ENCODE measurements around the gene CTNNA1.

GRCh38 chr5:138815529-138815928 is 62.3 kb downstream of the CTNNA1 start:
- TF ChIP-seq POLR2A (IDR thresholded peaks at IDR 0.05): no peak
- TF ChIP-seq, protein P1, sequence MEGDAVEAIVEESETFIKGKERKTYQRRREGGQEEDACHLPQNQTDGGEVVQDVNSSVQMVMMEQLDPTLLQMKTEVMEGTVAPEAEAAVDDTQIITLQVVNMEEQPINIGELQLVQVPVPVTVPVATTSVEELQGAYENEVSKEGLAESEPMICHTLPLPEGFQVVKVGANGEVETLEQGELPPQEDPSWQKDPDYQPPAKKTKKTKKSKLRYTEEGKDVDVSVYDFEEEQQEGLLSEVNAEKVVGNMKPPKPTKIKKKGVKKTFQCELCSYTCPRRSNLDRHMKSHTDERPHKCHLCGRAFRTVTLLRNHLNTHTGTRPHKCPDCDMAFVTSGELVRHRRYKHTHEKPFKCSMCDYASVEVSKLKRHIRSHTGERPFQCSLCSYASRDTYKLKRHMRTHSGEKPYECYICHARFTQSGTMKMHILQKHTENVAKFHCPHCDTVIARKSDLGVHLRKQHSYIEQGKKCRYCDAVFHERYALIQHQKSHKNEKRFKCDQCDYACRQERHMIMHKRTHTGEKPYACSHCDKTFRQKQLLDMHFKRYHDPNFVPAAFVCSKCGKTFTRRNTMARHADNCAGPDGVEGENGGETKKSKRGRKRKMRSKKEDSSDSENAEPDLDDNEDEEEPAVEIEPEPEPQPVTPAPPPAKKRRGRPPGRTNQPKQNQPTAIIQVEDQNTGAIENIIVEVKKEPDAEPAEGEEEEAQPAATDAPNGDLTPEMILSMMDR (IDR thresholded peaks at IDR 0.05): no peak
- no peak for TF ChIP-seq POLR2AphosphoS5 (IDR thresholded peaks at IDR 0.05; ENCODE audit: insufficient read depth in 1 of 2, low read depth in 1 of 2)
